Erythroblast (primary cell): ENCODE measurements around the gene TUBB.

Source experiments
- GATA1 ChIP-seq: IDR thresholded peaks from 2 replicates; pipeline ENCODE4 v1.6.1; 2011; ENCODE audit warnings: low read depth, mild to moderate bottlenecking, control low read depth, low read length, moderate library complexity
- POLR2A ChIP-seq: IDR thresholded peaks from 2 replicates; pipeline ENCODE4 v1.6.1; 2011; ENCODE audit warnings: mild to moderate bottlenecking, low read length

- TF ChIP-seq POLR2A (no peak), GATA1 (no peak)
Observed at GRCh38 chr6:30774701-30775100, 54.5 kb downstream of the TUBB start.
